ENCODE results near the gene NUTF2.

Gene NUTF2

GRCh38 chr16:67837811-67838210, 8.9 kb upstream of the NUTF2 start:
- DNase-seq (ENCODE audit: low read depth, low spot score): no peak

- no peak for DNase-seq (ENCODE audit: low read depth, low spot score)
Measured at GRCh38 chr16:67841198-67841815, 5.4 kb upstream of the NUTF2 start.

GRCh38 chr16:67841816-67842508, 4.8 kb upstream of the NUTF2 start, which contains the start of gene THAP11:
THAP11 (plus strand) TSS chr16:67842320; CDS start chr16:67842555, 235 bp downstream.
- DNase-seq (ENCODE audit: low read depth, low spot score): peak; percentile 97

DNA sequence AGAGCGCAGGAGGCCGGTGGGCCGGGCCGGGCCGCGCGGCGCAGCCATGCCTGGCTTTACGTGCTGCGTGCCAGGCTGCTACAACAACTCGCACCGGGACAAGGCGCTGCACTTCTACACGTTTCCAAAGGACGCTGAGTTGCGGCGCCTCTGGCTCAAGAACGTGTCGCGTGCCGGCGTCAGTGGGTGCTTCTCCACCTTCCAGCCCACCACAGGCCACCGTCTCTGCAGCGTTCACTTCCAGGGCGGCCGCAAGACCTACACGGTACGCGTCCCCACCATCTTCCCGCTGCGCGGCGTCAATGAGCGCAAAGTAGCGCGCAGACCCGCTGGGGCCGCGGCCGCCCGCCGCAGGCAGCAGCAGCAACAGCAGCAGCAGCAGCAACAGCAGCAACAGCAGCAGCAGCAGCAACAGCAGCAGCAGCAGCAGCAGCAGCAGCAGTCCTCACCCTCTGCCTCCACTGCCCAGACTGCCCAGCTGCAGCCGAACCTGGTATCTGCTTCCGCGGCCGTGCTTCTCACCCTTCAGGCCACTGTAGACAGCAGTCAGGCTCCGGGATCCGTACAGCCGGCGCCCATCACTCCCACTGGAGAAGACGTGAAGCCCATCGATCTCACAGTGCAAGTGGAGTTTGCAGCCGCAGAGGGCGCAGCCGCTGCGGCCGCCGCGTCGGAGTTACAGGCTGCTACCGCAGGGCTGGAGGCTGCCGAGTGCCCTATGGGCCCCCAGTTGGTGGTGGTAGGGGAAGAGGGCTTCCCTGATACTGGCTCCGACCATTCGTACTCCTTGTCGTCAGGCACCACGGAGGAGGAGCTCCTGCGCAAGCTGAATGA, 4.0 kb upstream of the NUTF2 start:
- DNase-seq (ENCODE audit: low read depth, low spot score): peak; percentile 82

DNA sequence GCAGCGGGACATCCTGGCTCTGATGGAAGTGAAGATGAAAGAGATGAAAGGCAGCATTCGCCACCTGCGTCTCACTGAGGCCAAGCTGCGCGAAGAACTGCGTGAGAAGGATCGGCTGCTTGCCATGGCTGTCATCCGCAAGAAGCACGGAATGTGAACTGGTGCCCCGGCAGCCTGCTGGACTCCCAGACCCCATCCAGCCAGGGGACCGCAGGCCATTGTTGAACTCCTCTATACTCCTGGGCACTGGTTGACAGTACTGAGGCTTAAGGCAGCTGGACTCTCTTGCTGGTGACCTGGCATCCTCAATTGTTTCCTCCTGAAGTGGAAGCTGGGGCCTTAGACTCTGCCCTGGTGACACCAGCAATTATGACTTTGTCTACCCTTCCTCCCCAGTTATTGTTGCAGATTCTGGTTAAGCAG, 3.4 kb upstream of the NUTF2 start:
- peak; percentile 66 for DNase-seq (ENCODE audit: low read depth, low spot score)

DNA sequence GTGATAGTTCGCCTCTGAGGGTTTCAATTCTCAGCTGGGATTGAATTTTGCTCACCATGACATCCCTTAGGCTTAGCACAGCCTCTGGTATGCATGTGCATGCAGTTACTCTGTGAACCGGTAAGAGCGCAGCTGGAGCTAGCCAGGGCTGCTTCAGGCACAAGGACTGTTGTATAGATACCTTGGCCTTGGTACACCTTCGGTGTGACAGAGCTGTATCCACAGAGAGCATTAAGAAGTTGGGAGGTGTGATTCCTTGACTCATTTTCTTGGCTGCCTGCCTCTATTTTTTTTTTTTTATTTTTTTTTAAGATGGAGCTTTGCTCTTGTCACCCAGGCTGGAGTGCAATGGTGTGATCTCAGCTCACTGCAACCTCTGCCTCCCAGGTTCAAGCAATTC, 2.2 kb upstream of the NUTF2 start:
- DNase-seq (ENCODE audit: low read depth, low spot score): peak; percentile 15

DNA sequence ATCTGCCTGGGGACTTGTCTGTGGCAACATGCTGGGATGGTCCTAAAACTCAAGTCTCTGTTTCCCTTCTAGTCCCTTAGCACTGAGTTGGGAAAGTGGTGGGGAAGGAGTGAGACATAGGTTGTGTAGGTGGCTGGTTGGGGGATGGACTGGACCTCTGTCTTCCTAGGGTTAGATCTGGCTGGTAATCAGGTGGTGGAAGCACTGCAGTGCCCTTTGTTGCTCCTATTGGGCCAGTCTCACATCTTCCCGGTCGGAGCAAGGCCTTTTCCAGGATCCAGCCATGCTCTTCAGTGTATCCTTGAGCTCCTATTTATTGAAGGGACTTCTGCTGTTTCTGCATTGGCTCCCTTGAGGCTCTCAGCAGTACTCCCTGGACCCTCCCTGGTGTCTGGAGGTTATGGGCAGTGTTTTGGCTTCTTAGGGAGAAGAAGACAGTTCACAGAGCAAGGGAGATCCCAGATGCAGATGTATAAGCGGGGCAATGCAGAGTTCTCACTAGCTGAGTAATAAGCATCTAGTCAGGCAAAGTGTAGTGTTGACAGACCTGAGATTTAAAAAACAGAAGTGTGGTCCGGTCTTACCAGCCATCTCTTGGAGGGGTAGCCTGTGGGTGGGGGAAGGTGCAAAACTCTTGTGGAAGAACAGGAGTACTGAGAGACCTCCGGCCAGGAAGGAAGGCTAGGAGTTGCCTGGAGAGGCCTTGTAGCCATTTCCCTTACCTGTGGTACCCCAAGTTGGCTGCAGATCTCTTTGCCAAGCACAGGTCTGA, 1.3 kb upstream of the NUTF2 start:
- no peak for DNase-seq (ENCODE audit: low read depth, low spot score)

DNA sequence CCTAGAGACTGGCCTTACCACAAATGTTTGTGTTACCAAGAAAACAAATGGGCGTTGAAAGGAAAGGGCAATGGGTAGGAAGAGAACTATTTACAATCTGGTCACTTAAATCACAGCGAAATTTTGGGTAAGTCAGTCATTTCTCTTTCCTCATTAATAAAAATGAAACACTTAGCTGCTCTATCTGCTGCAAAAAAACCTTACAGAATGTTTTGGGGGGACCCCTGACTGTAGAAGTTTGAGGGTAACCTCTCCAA, 742 bp upstream of the NUTF2 start:
- no peak for DNase-seq (ENCODE audit: low read depth, low spot score)

DNA sequence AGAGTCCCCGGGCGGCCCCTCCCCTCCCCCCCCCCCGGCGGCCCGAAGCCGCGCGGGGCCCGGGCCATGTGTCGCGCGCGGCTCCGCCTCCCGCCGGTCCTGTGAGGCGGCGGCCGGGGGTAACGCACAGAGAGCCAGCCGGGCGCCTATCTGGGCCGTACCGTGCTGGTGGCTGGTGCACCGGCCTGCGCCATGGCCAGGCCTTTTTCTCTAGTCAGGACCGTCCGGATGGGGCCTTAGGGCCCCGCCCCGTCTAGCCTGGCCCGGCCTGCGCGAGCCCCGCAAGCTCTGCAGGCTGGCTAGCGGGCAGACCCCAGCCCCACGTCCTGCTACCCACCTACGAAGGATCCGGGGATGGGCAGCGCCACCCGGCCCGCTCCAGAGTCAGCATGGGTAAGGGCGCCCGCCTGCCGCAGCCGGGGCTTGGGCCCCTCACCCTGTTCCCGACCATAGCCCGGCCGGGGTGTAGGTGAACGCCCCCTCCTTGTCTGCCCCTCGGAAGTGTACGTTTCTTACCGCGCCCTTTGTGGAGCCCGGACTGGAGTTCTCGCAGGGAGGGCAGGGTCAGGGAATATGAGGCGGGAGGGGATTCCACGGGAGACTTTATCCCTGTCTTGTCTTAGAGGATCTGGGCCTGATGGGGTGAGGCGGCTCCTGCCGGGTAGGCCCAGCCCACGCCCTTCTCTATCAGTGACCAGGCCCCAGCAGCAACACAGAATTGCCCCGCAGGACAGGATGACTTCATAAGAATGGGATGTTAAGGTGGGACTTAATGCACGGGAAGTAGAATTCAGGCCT, 530 bp downstream of the NUTF2 start, which contains the start of gene CENPT:
Gene CENPT, minus strand, starts transcription at position 630 of the 798 bp plus-strand sequence. CDS start 13,834 bp downstream, outside the sequence.
- peak; percentile 67 for DNase-seq (ENCODE audit: low read depth, low spot score)

- DNase-seq (ENCODE audit: low read depth, low spot score): no peak
Measured at GRCh38 chr16:67848118-67848517, 1.4 kb downstream of the NUTF2 start.

GRCh38 chr16:67853670-67854069, 6.9 kb downstream of the NUTF2 start:
- DNase-seq (ENCODE audit: low read depth, low spot score): no peak

GRCh38 chr16:67855789-67856188, 9.1 kb downstream of the NUTF2 start:
- DNase-seq (ENCODE audit: low read depth, low spot score): no peak

GRCh38 chr16:67856927-67857546, 10.3 kb downstream of the NUTF2 start:
- no peak for DNase-seq (ENCODE audit: low read depth, low spot score)

GRCh38 chr16:67857547-67858233, 11.0 kb downstream of the NUTF2 start:
- peak; percentile 90 for DNase-seq (ENCODE audit: low read depth, low spot score)

GRCh38 chr16:67858500-67858899, 11.8 kb downstream of the NUTF2 start:
- DNase-seq (ENCODE audit: low read depth, low spot score): no peak

GRCh38 chr16:67860589-67861398, 14.1 kb downstream of the NUTF2 start:
- DNase-seq (ENCODE audit: low read depth, low spot score): peak; percentile 18

- DNase-seq (ENCODE audit: low read depth, low spot score): no peak
Measured at GRCh38 chr16:67861877-67862276, 15.1 kb downstream of the NUTF2 start.

DNA sequence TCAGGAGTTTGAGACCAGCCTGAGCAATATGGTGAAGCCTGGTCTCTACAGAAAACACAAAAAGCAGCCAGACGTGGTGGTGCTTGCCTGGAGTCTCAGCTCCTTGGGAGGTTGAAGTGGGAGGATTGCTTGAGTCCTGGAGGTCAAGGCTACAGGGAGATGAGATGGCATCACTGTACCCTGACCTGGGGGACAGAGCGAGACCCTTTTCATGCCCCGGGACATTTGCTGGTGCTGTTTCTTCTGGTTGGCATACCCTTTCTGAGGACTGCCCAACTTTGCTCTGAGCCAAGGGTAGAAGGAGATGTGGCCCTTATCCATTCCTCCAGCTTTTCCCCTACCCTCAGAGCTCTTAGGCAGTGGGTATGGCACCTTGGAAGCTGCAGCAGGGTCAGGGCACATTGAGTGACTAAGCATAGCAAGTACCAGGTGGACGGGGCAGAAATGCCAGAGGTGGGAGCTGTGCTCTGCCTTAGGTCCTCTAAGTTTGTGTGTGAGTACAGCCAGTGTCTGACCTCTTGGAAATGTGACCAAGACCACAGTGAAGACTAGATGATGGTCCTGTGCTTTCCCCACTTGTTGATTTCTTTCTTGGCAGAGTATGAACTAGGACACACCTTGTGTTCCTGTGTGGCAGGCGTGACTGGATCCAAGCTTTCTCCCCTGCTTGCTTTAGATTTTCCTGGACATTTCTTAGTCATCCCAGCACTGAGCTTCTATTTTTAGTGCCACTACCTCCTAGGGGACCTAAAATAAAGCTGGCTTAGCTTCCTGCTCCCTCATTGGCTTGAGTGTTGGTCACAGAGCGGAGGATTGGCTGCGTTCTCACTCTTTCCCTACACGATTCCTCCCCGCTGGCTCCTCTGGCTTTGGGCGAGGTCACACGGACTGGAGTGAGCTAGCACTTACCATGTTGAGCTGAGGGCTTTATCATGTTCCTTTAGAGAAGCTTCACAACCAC, 16.2 kb downstream of the NUTF2 start:
- DNase-seq (ENCODE audit: low read depth, low spot score): peak; percentile 47
